Lung (tissue), 12 donors: ENCODE results near the gene ERMAP. TPM values are rescaled to one million over a fixed set of nuclear protein-coding genes. Genes with fewer than 3 reads are reported as not detected.

ENCODE experiments used
- ATAC-seq: fragments of 200-7000 bp; cut with Tn5 transposase; one replicate; pipeline ENCODE4 v1.9.1; 2020; ENCODE audit warnings: moderate number of reproducible peaks; ENCODE audit not compliant: insufficient read depth, low FRiP score
- DNase-seq, 3 donors: peaks; one replicate each; pipeline ENCODE4 v3.0.0-alpha.2; 2013 to 2017
- H3K27ac ChIP-seq, 2 donors: one replicate each; pipeline ENCODE4 v1.5.1; 2013; ENCODE audit warnings: mild to moderate bottlenecking in 2 of 2, moderate library complexity in 2 of 2, control low read depth in 1 of 2, inconsistent platforms in 1 of 2, low read depth in 1 of 2, low read length in 1 of 2
- H3K27me3 ChIP-seq, 3 donors: one replicate each; pipeline ENCODE4 v1.5.1; 2013; ENCODE audit warnings: low read length in 2 of 3; ENCODE audit not compliant: control insufficient read depth in 3 of 3, insufficient read depth in 3 of 3
- H3K36me3 ChIP-seq, 4 donors: one replicate each; pipeline ENCODE4 v1.5.1; 2013; ENCODE audit warnings: low read length in 4 of 4, mild to moderate bottlenecking in 1 of 4, moderate library complexity in 1 of 4; ENCODE audit not compliant: control insufficient read depth in 4 of 4, insufficient read depth in 4 of 4
- H3K4me1 ChIP-seq, 5 donors: one replicate each; pipeline ENCODE4 v1.5.1; 2013; ENCODE audit warnings: low read length in 5 of 5, mild to moderate bottlenecking in 2 of 5, moderate library complexity in 1 of 5; ENCODE audit not compliant: control insufficient read depth in 5 of 5, insufficient read depth in 5 of 5
- H3K4me3 ChIP-seq: one replicate; pipeline ENCODE4 v1.5.1; 2013; ENCODE audit warnings: mild to moderate bottlenecking, control low read depth, moderate library complexity
- H3K9ac ChIP-seq, 2 donors: one replicate each; pipeline ENCODE4 v1.5.1; 2013; ENCODE audit warnings: low read length in 2 of 2, control low read depth in 1 of 2; ENCODE audit not compliant: insufficient read depth in 1 of 2
- H3K9me3 ChIP-seq, 4 donors: one replicate each; pipeline ENCODE4 v1.5.1; 2013; ENCODE audit warnings: low read length in 3 of 4, mild to moderate bottlenecking in 1 of 4, moderate library complexity in 1 of 4; ENCODE audit not compliant: control insufficient read depth in 4 of 4, insufficient read depth in 3 of 4
- CTCF ChIP-seq: IDR thresholded peaks from 2 replicates; pipeline ENCODE4 v1.5.1; 2012; ENCODE audit warnings: mild to moderate bottlenecking; ENCODE audit errors: control extremely low read depth, extremely low read depth
- WGBS, 2 donors: extraction: QIAGEN DNeasy Blood & Tissue Kit; methylation state at CpG; one replicate each; pipeline ENCODE4 v1.1.7; 2013; 5-methylcytosine and 5-hydroxymethylcytosine counted together
- polyA plus RNA-seq, 2 donors: library from polyadenylated mRNA; stranded (reverse); fragments of 200-250 nt; gene quantifications; one replicate each; pipeline ENCODE4 v1.2.1, GENCODE V29; 2013
- total RNA-seq, 2 donors: library from RNA; depleted of rRNA in 1 of 2; stranded (reverse); fragments of >200 nt in 1 of 2; gene quantifications; one replicate each; pipeline ENCODE4 v1.2.1, GENCODE V29; 2014 to 2021
- donor health status: control.
- donor health status: control.
- donor health status: Bipolar disorder and iron deficiency.
- donor health status: healthy.
- donor health status: DM: yes; HTN: yes; CAD: no.

The ERMAP gene
- total and polyA plus RNA-seq, 4 donors = 4.8 to 19.8 (median 10.6) TPM

DNA sequence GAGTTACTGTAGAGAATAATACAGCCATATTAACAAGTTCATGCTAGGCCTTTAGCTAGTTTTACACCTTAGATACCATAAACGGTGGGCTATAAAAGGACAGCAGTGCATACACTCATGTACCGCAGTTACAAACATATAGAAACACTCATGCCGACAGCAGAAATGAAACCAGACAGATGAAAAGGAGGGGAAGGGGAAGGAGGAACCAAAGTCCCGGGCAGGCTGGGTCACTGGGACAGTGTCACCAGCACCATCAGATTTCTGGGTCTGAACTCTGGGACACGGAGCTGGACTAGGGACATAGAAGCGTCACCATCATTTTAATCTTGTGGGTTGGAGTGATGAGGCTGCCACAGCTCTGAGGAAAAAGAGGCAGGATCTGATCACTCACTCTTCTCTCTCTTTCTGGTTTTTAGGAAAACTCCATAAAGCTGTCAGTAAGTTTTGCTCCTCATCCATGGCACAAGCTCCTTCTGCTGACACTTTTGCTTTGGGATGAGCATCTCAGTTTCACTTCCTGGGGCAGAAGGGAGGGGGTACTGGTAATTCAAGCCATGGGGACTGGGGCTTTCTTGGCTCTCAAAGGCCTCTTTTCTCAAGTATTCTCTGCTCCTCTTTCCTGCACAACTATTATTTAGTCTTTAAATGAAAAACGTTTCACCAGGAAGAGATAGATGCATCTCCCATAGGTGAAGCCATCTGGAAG lies 21.7 kb downstream of the ERMAP start:
- no peak for DNase-seq
- peaks cover 0 to 10% (median 3%) of the 10 kb centered on the region in 4 donors for H3K36me3 ChIP-seq
- 79% methylated on average over 7 of the region's 7 CpGs for WGBS, 2 donors
- H3K9ac ChIP-seq = no peak overlapping the region
- H3K9me3 ChIP-seq = peaks cover 0 to 2% (median 0%) of the 10 kb centered on the region in 4 donors
- no peaks in the 10 kb centered on the region for H3K4me1 ChIP-seq
- H3K27me3 ChIP-seq = no peaks in the 10 kb centered on the region
- no peak overlapping the region for H3K4me3 ChIP-seq
- no peak for ATAC-seq
- no peak overlapping the region for H3K27ac ChIP-seq
- no peak for TF ChIP-seq CTCF

DNA sequence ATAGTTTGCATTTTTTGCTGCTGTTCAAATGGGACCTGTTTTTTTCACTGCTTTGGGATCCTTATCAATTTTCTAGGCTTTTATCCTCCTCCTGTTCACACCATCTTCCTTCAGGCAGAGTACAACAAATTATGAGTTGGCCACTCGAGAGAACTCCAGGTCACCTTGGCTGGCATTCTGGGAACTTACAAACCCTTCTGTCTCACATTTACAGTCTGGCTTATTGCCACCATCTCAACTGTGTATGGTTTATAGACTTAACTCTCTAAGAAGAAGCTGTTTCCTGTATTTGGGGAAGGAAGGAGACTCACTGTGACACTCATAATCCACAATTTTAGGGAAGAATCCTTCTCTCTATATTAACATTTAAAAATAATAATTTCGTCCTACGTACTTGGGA lies 24.1 kb downstream of the ERMAP start:
- Histone ChIP-seq H3K4me3 (no peak overlapping the region), H3K9ac (no peak overlapping the region), H3K27ac (no peak overlapping the region), H3K4me1 (peaks cover 0 to 5% (median 0%) of the 10 kb centered on the region in 5 donors), H3K27me3 (no peaks in the 10 kb centered on the region), H3K9me3 (peaks cover 0 to 2% (median 0%) of the 10 kb centered on the region in 4 donors), H3K36me3 (peaks cover 0 to 7% (median 3%) of the 10 kb centered on the region in 4 donors)
- TF ChIP-seq CTCF = no peak
- DNase-seq (no peak), ATAC-seq (no peak)
- WGBS, 2 donors = 74 to 77% methylated on average over 3 of the region's 3 CpGs

DNA sequence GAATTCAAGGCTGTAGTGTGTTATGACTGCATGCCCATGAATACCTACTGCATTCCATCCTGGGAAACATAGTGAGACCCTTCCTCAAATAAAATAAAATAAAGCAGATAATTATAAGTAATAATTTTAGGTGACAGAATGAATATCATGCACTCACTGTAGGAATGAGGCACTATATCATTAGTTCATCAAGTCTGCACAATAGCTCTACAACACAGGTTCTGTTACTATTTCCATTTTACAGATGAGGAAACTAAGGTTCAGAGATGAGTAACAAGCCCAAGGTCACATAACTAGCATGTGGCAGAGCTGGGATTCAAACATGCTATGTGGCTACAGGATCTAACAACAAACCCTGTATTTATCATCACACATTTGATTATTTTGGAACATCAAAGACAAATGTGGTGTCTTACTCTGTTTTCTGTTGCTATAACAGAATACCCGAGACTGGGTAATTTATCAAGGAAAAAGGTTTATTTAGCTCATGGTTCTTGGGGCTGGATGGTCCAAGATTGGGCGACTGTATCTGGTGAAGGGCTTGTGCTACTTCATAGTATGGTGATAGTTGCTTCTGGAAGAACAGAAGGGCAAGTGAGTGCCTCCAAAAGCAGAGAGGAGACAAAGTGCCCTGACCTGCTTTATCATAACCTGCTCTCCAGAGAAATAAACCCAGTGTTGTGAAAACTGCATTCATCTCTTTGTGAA lies 24.7 kb downstream of the ERMAP start:
- Histone ChIP-seq H3K36me3 (peaks cover 0 to 7% (median 3%) of the 10 kb centered on the region in 4 donors), H3K27ac (no peak overlapping the region), H3K9me3 (peaks cover 0 to 2% (median 0%) of the 10 kb centered on the region in 4 donors), H3K4me3 (no peak overlapping the region), H3K27me3 (no peaks in the 10 kb centered on the region), H3K9ac (no peak overlapping the region), H3K4me1 (peaks cover 0 to 5% (median 0%) of the 10 kb centered on the region in 5 donors)
- ATAC-seq (no peak), DNase-seq (no peak)
- WGBS, 2 donors = 72 to 93% methylated on average over 2 of the region's 2 CpGs
- TF ChIP-seq CTCF = no peak
